ENCODE measurements around the gene CBLN3.

The CBLN3 gene

GRCh38 chr14:24422694-24423601 lies 6.5 kb downstream of the CBLN3 start:
- no peak for DNase-seq

DNA sequence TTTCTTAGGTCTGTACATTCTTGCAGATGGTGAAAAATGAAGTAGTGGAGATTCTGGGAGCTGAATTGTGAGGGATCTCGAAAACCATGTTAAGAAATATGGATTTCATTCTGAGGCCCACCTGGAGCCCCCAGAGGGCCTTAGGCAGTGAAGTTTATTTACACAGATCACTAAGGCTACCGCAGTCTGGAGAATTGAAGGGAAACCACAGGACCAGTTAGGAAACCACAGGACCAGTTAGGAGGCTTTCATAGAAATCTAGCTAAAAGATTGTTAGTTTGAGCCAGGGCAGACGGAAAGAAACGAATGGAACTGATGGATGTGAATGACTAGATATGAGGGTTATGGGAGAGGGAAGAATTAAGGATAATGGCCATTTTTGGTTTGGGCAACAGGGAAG lies 7.2 kb downstream of the CBLN3 start:
- no peak for DNase-seq

GRCh38 chr14:24418492-24418873 lies 11.0 kb downstream of the CBLN3 start:
- no peak for DNase-seq

DNA sequence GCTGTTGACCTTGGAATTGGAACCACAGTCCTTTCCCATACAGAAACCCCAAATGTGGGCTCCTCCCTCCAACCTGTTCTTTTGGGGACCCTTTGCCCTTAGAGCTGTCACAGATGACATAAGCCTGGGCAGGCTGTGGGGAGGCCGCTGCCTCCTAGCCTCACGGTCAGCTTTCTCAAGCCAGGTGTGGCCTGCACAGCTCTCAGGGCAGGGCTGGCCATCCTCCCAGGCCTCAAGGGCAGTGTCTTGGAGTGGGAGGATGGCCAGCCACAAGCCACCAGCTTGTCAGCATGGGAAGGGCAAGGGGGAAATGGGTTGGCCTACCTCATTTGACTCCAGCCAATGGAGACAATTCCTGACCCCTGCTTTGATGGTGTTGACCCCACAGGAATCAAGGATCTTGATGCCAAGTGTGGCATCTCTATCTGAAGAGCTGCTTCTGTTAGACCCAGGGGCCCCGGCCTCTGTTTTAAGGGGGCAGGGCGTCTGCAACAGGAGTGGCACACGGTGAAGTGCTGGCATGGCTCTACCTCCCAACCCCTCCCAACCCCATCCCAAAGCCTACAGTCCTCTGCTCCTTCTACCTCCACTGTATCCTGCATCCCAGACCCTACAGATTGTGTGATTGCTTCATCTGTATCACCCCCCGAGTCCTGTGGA lies 11.5 kb downstream of the CBLN3 start:
- DNase-seq: no peak

- no peak for DNase-seq
These were observed 12.4 kb downstream of the CBLN3 start for GRCh38 chr14:24416932-24417619.

GRCh38 chr14:24416254-24416931 lies 13.1 kb downstream of the CBLN3 start:
- DNase-seq: no peak

- DNase-seq: no peak
These were observed 13.8 kb downstream of the CBLN3 start for GRCh38 chr14:24415421-24416253.

GRCh38 chr14:24414732-24415420 lies 14.6 kb downstream of the CBLN3 start:
- no peak for DNase-seq

- no peak for DNase-seq
These were observed 15.4 kb downstream of the CBLN3 start for GRCh38 chr14:24414077-24414476.

GRCh38 chr14:24411443-24412389 lies 17.8 kb downstream of the CBLN3 start:
- peak; percentile 25 for DNase-seq

GRCh38 chr14:24409956-24410355 lies 19.5 kb downstream of the CBLN3 start:
- DNase-seq: no peak

DNA sequence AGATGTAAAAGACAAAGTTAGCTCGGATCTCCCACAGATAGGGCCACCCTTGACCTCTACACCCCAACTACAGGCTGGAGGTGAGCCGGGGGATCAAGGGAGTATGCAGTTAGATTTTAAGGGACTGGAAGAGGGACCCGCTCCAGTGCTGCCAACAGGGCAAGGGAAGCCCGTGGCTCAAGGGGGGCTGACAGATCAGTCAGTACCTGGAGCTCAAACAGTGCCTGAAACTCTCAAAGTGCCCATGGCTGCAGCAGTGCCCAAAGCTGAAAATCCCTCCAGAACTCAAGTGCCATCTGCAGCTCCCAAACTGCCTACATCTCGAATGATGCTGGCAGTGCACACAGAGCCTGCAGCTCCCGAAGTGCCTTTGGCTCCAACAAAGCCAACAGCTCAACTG lies 20.3 kb downstream of the CBLN3 start:
- DNase-seq: no peak

- DNase-seq: peak; percentile 71
These were observed 20.7 kb downstream of the CBLN3 start for GRCh38 chr14:24408764-24409163.

DNA sequence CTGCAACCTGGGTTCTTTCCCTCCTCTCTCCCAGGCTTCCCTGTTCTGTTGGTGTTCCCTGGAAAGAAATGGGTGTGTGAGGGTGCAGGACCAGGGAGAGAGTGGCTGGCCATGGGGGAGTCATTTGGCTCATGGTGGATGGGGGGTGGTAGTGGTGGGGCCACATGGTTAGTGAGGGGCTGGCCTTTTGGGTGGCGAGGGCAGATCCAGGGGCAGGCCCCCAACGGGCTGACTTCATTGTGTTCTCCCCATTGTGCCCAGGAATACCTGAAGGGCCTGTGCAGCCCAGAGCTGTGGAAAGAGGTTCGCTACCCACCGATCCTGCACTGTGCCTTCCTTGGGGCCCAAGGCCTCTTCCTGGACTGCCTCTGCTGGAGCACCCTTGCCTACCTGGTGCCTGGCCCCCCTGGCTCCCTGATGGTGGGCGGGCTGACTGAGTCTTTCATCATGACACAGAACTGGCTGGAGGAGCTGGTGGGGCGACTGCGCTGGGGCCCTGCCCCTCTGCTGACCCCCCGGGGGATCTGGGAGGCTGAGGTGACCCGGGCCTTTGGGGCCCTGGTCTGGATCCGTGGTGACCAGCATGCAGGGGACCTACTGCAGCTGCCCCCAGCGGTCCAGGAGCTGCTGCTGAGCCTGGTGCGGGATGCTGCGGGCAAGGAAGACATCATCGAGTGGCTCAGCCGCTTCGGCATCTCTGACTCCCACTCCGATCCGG lies 21.7 kb downstream of the CBLN3 start:
- no peak for DNase-seq

DNA sequence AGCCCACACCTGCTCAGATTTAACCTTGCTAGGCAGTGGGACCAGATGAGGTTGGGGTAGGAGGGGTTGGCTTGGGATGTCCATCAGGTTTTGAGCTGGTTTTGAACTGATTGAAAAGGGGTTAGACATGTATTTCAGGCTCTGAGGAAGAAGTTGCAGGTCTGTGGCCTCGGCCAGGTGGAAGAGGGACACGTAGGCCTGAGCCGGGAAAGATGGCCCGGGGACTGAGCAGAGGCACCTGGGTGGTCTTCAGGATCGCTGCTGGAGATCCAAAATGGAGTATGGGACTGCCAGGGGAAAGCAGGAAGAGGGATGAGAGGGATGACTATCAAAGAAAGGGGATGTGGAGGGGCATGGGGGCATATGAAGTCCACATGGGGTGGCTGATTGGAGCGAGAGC lies 23.1 kb downstream of the CBLN3 start:
- no peak for DNase-seq

DNA sequence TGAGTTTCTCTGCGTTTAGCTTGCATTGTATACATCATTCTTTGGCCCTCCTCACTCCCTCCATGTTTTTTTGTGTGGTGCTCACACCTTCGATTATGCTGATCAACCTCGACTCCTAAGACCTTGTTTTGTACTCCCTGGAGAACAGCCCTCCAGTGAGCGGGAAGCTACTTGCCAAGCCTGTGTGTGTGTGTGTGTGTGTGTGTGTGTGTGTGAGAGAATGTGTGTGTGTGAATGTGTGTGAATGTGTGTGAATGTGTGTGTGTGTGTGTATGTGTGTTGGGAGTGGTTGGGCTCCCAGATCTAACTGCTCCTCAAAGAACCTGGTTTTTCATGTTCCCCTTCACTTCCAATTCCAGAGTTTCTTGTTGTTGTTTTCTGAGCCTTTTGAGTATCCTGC lies 24.7 kb downstream of the CBLN3 start:
- no peak for DNase-seq

GRCh38 chr14:24403294-24403998 lies 26.0 kb downstream of the CBLN3 start:
- no peak for DNase-seq

GRCh38 chr14:24401810-24402702 lies 27.4 kb downstream of the CBLN3 start:
- DNase-seq: no peak

Data from NCI-H1092 treated with DMSO at 0.1 percent for 48 hours (cell line).